Loucy (cell line): ENCODE data around the gene XRCC5.
A peak's percentile ranks its signal among the peaks of the same experiment; 100 is the strongest.

Experiments used
- H2AFZ ChIP-seq: fragments of 200-600 bp; sonication (generic); 2 replicates; pipeline ENCODE4 v1.6.0; 2016; ENCODE audit warnings: antibody characterized with exemption, mild to moderate bottlenecking, low read length, moderate library complexity
- H3F3A ChIP-seq: fragments of 200-600 bp; 2 replicates; pipeline ENCODE4 v1.6.0; 2016; ENCODE audit warnings: antibody characterized with exemption, low read depth, mild to moderate bottlenecking
- H3K27me3 ChIP-seq: fragments of 200-600 bp; sonication (generic); 2 replicates; pipeline ENCODE4 v1.6.1; 2014; ENCODE audit warnings: low read length, mild to moderate bottlenecking; ENCODE audit not compliant: insufficient read depth, poor library complexity, severe bottlenecking
- H3K36me3 ChIP-seq: fragments of 200-600 bp; sonication (generic); 2 replicates; pipeline ENCODE4 v1.6.1; 2016; ENCODE audit warnings: low read length; ENCODE audit not compliant: insufficient read depth
- H3K4me1 ChIP-seq: fragments of 200-600 bp; sonication (generic); 2 replicates; pipeline ENCODE4 v1.5.1; 2014; ENCODE audit warnings: low read length, mild to moderate bottlenecking; ENCODE audit not compliant: insufficient read depth, poor library complexity, severe bottlenecking
- H3K4me2 ChIP-seq: fragments of 200-600 bp; sonication (generic); 2 replicates; pipeline ENCODE4 v1.6.0; 2014; ENCODE audit warnings: antibody characterized with exemption, low read length, low read depth, mild to moderate bottlenecking; ENCODE audit not compliant: poor library complexity, severe bottlenecking
- H3K4me3 ChIP-seq: fragments of 200-600 bp; sonication (generic); 2 replicates; pipeline ENCODE4 v1.5.1; 2014; ENCODE audit warnings: low read length, mild to moderate bottlenecking, mixed read lengths; ENCODE audit not compliant: poor library complexity, severe bottlenecking
- H3K79me2 ChIP-seq: fragments of 200-600 bp; sonication (generic); 2 replicates; pipeline ENCODE4 v1.6.1; 2014; ENCODE audit warnings: low read length; ENCODE audit not compliant: insufficient read depth
- H3K9ac ChIP-seq: fragments of 200-600 bp; sonication (generic); 2 replicates; pipeline ENCODE4 v1.6.0; 2014; ENCODE audit warnings: mild to moderate bottlenecking, low read depth, low read length, moderate library complexity; ENCODE audit not compliant: poor library complexity, severe bottlenecking
- H3K9me2 ChIP-seq: fragments of 200-600 bp; sonication (generic); replicated peaks from 2 replicates; pipeline ENCODE4 v1.6.1; 2016; ENCODE audit warnings: low read depth, low read length, mixed read lengths
- H3K9me3 ChIP-seq: fragments of 200-600 bp; sonication (generic); 2 replicates; pipeline ENCODE4 v1.6.1; 2014; ENCODE audit warnings: mild to moderate bottlenecking, antibody characterized with exemption, low read length, low read depth; ENCODE audit not compliant: insufficient read depth
- H4K20me1 ChIP-seq: fragments of 200-600 bp; sonication (generic); 2 replicates; pipeline ENCODE4 v1.6.0; 2014; ENCODE audit warnings: antibody characterized with exemption, low read length, mild to moderate bottlenecking; ENCODE audit not compliant: insufficient read depth, poor library complexity, severe bottlenecking
- EZH2phosphoT487 ChIP-seq: fragments of 200-600 bp; IDR thresholded peaks from 2 replicates; pipeline ENCODE4 v1.6.1; 2018; ENCODE audit warnings: antibody characterized with exemption, mild to moderate bottlenecking, moderate library complexity, borderline replicate concordance
- TF ChIP-seq, protein P1 (sequence below): fragments of 200-600 bp; sonication (generic); conservative IDR thresholded peaks from 2 replicates; pipeline ENCODE4 v1.5.1; 2014; ENCODE audit warnings: mild to moderate bottlenecking, antibody characterized with exemption, low read length

Gene XRCC5

DNA sequence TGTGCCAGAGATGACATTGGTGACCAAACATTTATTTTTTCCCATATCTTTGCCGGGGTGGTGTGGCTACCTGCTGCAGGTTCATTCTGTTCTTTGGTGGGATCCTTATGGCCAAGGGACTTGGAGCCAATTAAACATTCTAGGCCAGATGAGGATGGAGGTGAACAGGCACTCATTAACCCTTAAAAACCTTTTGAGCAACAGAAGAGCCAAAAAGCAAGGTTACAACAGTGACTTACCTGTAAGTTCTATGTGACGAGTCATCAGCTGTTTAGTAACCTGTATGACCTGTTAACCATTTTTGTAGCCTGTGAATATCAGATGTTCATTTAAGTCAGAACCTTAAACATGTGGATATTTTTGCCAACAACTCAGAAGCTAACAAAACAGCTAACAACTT is 105.6 kb downstream of the XRCC5 start:
- H3K4me3 ChIP-seq: peak overlapping the region; percentile 73
- H3K79me2 ChIP-seq: peaks cover 69% of the 10 kb centered on the region
- no peak overlapping the region for H2AFZ ChIP-seq
- no peaks in the 10 kb centered on the region for H4K20me1 ChIP-seq
- peaks cover 91% of the 10 kb centered on the region for H3K4me1 ChIP-seq
- H3K9me3 ChIP-seq: no peaks in the 10 kb centered on the region
- H3K36me3 ChIP-seq: 0 out of 2 replicates have a peak, but pooled peaks cover under 1% of the 10 kb centered on the region
- H3K9ac ChIP-seq: peak overlapping the region; percentile 98
- H3K27me3 ChIP-seq: no peaks in the 10 kb centered on the region
- peaks cover 29% of the 10 kb centered on the region for H3F3A ChIP-seq
- TF ChIP-seq EZH2phosphoT487: no peak
- TF ChIP-seq, protein P1, sequence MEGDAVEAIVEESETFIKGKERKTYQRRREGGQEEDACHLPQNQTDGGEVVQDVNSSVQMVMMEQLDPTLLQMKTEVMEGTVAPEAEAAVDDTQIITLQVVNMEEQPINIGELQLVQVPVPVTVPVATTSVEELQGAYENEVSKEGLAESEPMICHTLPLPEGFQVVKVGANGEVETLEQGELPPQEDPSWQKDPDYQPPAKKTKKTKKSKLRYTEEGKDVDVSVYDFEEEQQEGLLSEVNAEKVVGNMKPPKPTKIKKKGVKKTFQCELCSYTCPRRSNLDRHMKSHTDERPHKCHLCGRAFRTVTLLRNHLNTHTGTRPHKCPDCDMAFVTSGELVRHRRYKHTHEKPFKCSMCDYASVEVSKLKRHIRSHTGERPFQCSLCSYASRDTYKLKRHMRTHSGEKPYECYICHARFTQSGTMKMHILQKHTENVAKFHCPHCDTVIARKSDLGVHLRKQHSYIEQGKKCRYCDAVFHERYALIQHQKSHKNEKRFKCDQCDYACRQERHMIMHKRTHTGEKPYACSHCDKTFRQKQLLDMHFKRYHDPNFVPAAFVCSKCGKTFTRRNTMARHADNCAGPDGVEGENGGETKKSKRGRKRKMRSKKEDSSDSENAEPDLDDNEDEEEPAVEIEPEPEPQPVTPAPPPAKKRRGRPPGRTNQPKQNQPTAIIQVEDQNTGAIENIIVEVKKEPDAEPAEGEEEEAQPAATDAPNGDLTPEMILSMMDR: no peak
- H3K4me2 ChIP-seq: peak overlapping the region; percentile 90
- H3K9me2 ChIP-seq: no peaks in the 10 kb centered on the region

DNA sequence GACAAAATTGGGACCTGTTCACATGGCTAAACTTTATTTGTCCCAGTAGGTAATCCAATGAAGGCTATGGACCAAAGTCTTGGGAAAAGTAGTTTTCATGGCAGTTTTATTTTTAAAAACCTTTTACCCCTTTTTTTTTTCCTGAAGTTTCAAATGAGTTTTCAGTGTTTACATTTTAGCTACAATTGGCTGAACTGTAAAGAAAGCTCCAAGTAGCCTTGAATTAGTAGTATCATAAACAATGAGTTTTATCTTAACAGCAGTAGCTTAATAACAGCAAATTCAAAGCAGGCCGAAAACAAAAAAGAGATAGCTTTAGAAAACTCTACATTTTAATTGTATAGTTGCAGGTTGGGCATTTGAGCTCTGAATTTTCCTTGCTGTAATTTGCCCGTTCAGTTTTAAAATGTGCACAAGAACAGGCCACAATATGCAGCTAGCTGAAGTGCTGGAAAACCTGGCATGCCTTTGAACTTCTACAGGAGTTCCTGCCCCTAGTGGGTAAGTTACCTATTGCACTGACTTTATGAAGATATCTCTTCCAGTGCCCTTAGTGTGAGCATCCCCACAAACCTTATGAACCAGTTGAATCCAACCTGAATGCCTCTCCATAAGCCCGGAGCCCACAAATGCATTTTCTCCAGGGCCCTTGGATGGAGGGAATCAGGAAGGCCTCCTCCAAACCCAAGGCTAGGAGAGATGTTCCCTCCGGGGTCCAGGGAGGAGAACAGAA is 106.7 kb downstream of the XRCC5 start:
- no peaks in the 10 kb centered on the region for H3K9me2 ChIP-seq
- H3K27me3 ChIP-seq: no peaks in the 10 kb centered on the region
- H4K20me1 ChIP-seq: no peaks in the 10 kb centered on the region
- no peaks in the 10 kb centered on the region for H3K9me3 ChIP-seq
- H3F3A ChIP-seq: peaks cover 35% of the 10 kb centered on the region
- peak overlapping the region; percentile 98 for H3K9ac ChIP-seq
- TF ChIP-seq, protein P1: peak; percentile 68
- TF ChIP-seq EZH2phosphoT487: no peak
- no peaks in the 10 kb centered on the region for H3K36me3 ChIP-seq
- no peak overlapping the region for H2AFZ ChIP-seq
- peaks cover 70% of the 10 kb centered on the region for H3K79me2 ChIP-seq
- H3K4me1 ChIP-seq: peaks cover 92% of the 10 kb centered on the region
- H3K4me3 ChIP-seq: peak overlapping the region; percentile 73
- H3K4me2 ChIP-seq: peak overlapping the region; percentile 90

DNA sequence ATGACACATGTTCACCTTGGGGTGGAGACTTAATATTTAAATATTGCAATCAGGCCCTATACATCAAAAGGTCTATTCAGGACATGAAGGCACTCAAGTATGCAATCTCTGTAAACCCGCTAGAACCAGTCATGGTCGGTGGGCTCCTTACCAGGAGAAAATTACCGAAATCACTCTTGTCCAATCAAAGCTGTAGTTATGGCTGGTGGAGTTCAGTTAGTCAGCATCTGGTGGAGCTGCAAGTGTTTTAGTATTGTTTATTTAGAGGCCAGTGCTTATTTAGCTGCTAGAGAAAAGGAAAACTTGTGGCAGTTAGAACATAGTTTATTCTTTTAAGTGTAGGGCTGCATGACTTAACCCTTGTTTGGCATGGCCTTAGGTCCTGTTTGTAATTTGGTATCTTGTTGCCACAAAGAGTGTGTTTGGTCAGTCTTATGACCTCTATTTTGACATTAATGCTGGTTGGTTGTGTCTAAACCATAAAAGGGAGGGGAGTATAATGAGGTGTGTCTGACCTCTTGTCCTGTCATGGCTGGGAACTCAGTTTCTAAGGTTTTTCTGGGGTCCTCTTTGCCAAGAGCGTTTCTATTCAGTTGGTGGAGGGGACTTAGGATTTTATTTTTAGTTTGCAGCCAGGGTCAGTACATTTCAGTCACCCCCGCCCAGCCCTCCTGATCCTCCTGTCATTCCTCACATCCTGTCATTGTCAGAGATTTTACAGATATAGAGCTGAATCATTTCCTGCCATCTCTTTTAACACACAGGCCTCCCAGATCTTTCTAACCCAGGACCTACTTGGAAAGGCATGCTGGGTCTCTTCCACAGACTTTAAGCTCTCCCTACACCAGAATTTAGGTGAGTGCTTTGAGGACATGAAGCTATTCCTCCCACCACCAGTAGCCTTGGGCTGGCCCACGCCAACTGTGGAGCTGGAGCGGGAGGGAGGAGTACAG is 108.1 kb downstream of the XRCC5 start:
- H3K4me3 ChIP-seq: peak overlapping the region; percentile 73
- H3K27me3 ChIP-seq: no peaks in the 10 kb centered on the region
- peaks cover 92% of the 10 kb centered on the region for H3K4me1 ChIP-seq
- H2AFZ ChIP-seq: no peak overlapping the region
- H4K20me1 ChIP-seq: no peaks in the 10 kb centered on the region
- no peaks in the 10 kb centered on the region for H3K36me3 ChIP-seq
- peak overlapping the region; percentile 98 for H3K9ac ChIP-seq
- H3K79me2 ChIP-seq: peaks cover 70% of the 10 kb centered on the region
- H3K4me2 ChIP-seq: peak overlapping the region; percentile 90
- H3K9me2 ChIP-seq: no peaks in the 10 kb centered on the region
- H3F3A ChIP-seq: peaks cover 36% of the 10 kb centered on the region
- no peaks in the 10 kb centered on the region for H3K9me3 ChIP-seq
- TF ChIP-seq, protein P1: no peak
- no peak for TF ChIP-seq EZH2phosphoT487
